GM18519 (cell line): Measurements from ENCODE around the gene VSTM5.

Experiments used
- ATAC-seq: cut with Tn5 transposase; IDR thresholded peaks from one replicate; pipeline ENCODE4 v1.9.1; 2021; ENCODE audit warnings: mild to moderate bottlenecking, moderate library complexity; ENCODE audit not compliant: unreplicated experiment, low FRiP score

Gene VSTM5

GRCh38 chr11:93843906-93844305 lies 6.5 kb downstream of the VSTM5 start:
- no peak for ATAC-seq

GRCh38 chr11:93842461-93842860 lies 8.0 kb downstream of the VSTM5 start:
- ATAC-seq: no peak

- ATAC-seq: no peak
Measured at GRCh38 chr11:93842034-93842433, 8.4 kb downstream of the VSTM5 start.

GRCh38 chr11:93841446-93841845 lies 9.0 kb downstream of the VSTM5 start:
- no peak for ATAC-seq

- no peak for ATAC-seq
Measured at GRCh38 chr11:93840981-93841380, 9.4 kb downstream of the VSTM5 start.

GRCh38 chr11:93840180-93840579 lies 10.2 kb downstream of the VSTM5 start:
- ATAC-seq: no peak

- no peak for ATAC-seq
Measured at GRCh38 chr11:93838967-93839366, 11.5 kb downstream of the VSTM5 start.

GRCh38 chr11:93832780-93833179 lies 17.6 kb downstream of the VSTM5 start:
- no peak for ATAC-seq

GRCh38 chr11:93831343-93832127 lies 18.9 kb downstream of the VSTM5 start:
- no peak for ATAC-seq

GRCh38 chr11:93829598-93829997 lies 20.8 kb downstream of the VSTM5 start:
- no peak for ATAC-seq

- no peak for ATAC-seq
Measured at GRCh38 chr11:93827363-93827762, 23.1 kb downstream of the VSTM5 start.

- ATAC-seq: no peak
Measured at GRCh38 chr11:93823210-93823609, 27.2 kb downstream of the VSTM5 start.

- ATAC-seq: no peak
Measured at GRCh38 chr11:93822359-93822758, 28.1 kb downstream of the VSTM5 start.

GRCh38 chr11:93821617-93822016 lies 28.8 kb downstream of the VSTM5 start:
- ATAC-seq: no peak

GRCh38 chr11:93820847-93821246 lies 29.6 kb downstream of the VSTM5 start:
- ATAC-seq: no peak

GRCh38 chr11:93819966-93820695 lies 30.3 kb downstream of the VSTM5 start:
- no peak for ATAC-seq

- ATAC-seq: no peak
Measured at GRCh38 chr11:93817426-93818348, 32.7 kb downstream of the VSTM5 start.

- no peak for ATAC-seq
Measured at GRCh38 chr11:93814966-93815633, 35.3 kb downstream of the VSTM5 start.

GRCh38 chr11:93813974-93814373 lies 36.4 kb downstream of the VSTM5 start:
- no peak for ATAC-seq

- no peak for ATAC-seq
Measured at GRCh38 chr11:93807980-93808379, 42.4 kb downstream of the VSTM5 start.
